PC-3 (cell line): ENCODE data around the gene S100PBP. TPM values are rescaled to one million over a fixed set of nuclear protein-coding genes. Genes with fewer than 3 reads are reported as not detected.

Experiments
- ATAC-seq: fragments of 200-7000 bp; cut with Tn5 transposase; 2 replicates; pipeline ENCODE4 v1.9.1; 2020; ENCODE audit warnings: mild to moderate bottlenecking, moderate library complexity
- BruUV-seq: library from RNA; stranded (reverse); fragments of 400-500 nt; replicated peaks from 2 replicates; lab custom pipeline; 2021; lab: Mats Ljungman, UMichigan
- CTCF ChIA-PET: fragments of 300-600 bp; sonication (Branson Sonifier 250); formaldehyde crosslinking; loops from one replicate; lab custom pipeline; 2022; ENCODE audit warnings: antibody characterized with exemption; lab: Charles Lee
- POLR2A ChIA-PET: fragments of 300-600 bp; sonication (Branson Sonifier 250); formaldehyde crosslinking; loops from one replicate; lab custom pipeline; 2022; ENCODE audit warnings: antibody characterized with exemption; ENCODE audit not compliant: unreplicated experiment; lab: Charles Lee
- DNase-seq: peaks from one replicate; pipeline ENCODE4 v3.0.0-alpha.2; 2015
- H2AFZ ChIP-seq: fragments of 300-600 bp; sonication (generic); 2 replicates; pipeline ENCODE4 v1.6.0; 2016; ENCODE audit warnings: antibody characterized with exemption, low read length
- H3F3A ChIP-seq: fragments of 300-600 bp; sonication (generic); one replicate; pipeline ENCODE4 v1.6.0; 2017; ENCODE audit warnings: antibody characterized with exemption, low read length, control low read depth, mild to moderate bottlenecking; ENCODE audit not compliant: unreplicated experiment
- H3K27ac ChIP-seq: fragments of 300-600 bp; sonication (generic); 2 replicates; pipeline ENCODE4 v1.5.1; 2016; ENCODE audit warnings: mild to moderate bottlenecking, low read length
- H3K27me3 ChIP-seq: fragments of 300-600 bp; sonication (generic); 2 replicates; pipeline ENCODE4 v1.6.1; 2016; ENCODE audit warnings: low read length, mixed read lengths
- H3K36me3 ChIP-seq: fragments of 300-600 bp; sonication (generic); 2 replicates; pipeline ENCODE4 v1.6.1; 2016; ENCODE audit warnings: low read depth, mixed run types, low read length, mixed read lengths
- H3K4me1 ChIP-seq: fragments of 300-600 bp; sonication (generic); 2 replicates; pipeline ENCODE4 v1.5.1; 2016; ENCODE audit warnings: low read length; ENCODE audit not compliant: insufficient read depth
- H3K4me2 ChIP-seq: fragments of 300-600 bp; sonication (generic); 2 replicates; pipeline ENCODE4 v1.6.0; 2016; ENCODE audit warnings: low read length
- H3K4me3 ChIP-seq: fragments of 300-600 bp; sonication (generic); 2 replicates; pipeline ENCODE4 v1.5.1; 2016; ENCODE audit warnings: mild to moderate bottlenecking, low read length, mixed read lengths
- H3K79me2 ChIP-seq: fragments of 300-600 bp; sonication (generic); 2 replicates; pipeline ENCODE4 v1.6.1; 2017; ENCODE audit warnings: low read length, mixed read lengths
- H3K9ac ChIP-seq: fragments of 300-600 bp; sonication (generic); 2 replicates; pipeline ENCODE4 v1.6.0; 2016; ENCODE audit warnings: mild to moderate bottlenecking, low read length
- H3K9me2 ChIP-seq: fragments of 300-600 bp; sonication (generic); replicated peaks from 2 replicates; pipeline ENCODE4 v1.6.1; 2016; ENCODE audit warnings: mixed run types, low read length, mixed read lengths
- H3K9me3 ChIP-seq: fragments of 300-600 bp; sonication (generic); 2 replicates; pipeline ENCODE4 v1.6.1; 2016; ENCODE audit warnings: low read length, mixed read lengths
- H4K20me1 ChIP-seq: fragments of 300-600 bp; sonication (generic); 2 replicates; pipeline ENCODE4 v1.6.1; 2016; ENCODE audit warnings: low read length, mixed read lengths
- EZH2 ChIP-seq: fragments of 300-600 bp; sonication (generic); IDR thresholded peaks from one replicate; pipeline ENCODE4 v1.6.1; 2017; ENCODE audit warnings: antibody characterized with exemption, mild to moderate bottlenecking, low read length; ENCODE audit not compliant: unreplicated experiment
- EZH2phosphoT487 ChIP-seq: fragments of 300-600 bp; sonication (generic); IDR thresholded peaks from 2 replicates; pipeline ENCODE4 v1.6.1; 2018; ENCODE audit warnings: mild to moderate bottlenecking, antibody characterized with exemption, low read length, borderline replicate concordance
- intact Hi-C: fragments of 100-400 bp; cut with micrococcal nuclease; formaldehyde crosslinking; loops from 2 replicates; pipeline ENCODE4 v1.9.0; 2023
- total RNA-seq: library from RNA; depleted of rRNA; stranded (reverse); fragments of >200 nt; gene quantifications from 2 replicates; pipeline ENCODE4 v1.2.3, GENCODE V29; 2014
- TF ChIP-seq, protein P1 (sequence below): fragments of 300-600 bp; sonication (generic); conservative IDR thresholded peaks from 2 replicates; pipeline ENCODE4 v1.5.1; 2017; ENCODE audit warnings: antibody characterized with exemption, low read depth, mild to moderate bottlenecking, low read length

The S100PBP gene
- total RNA-seq, 1 experiment from 2014 or later = 13.2 TPM

DNA sequence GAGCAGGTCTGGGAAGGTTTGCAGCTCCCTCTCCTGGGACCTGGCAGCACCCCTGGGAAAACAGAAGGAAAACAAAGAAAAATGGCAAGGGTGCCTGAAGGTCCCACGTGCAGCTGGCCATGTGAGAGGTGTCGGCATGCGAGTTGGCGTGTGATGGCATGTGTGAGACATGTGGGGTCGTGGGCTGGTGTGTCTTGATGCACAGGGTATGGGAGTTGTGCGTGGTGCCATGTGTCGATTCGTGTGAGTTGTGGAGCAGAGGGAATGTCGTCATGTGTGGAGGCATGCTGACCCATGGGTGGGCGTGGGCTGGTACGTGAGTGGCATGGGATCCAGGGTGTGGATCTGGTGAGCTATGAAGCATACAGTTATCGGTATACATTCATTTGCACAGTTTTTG lies 70.2 kb downstream of the S100PBP start:
- Histone ChIP-seq H3F3A (no peaks in the 10 kb centered on the region), H3K4me3 (no peak overlapping the region), H3K27ac (no peak overlapping the region), H3K9me3 (no peaks in the 10 kb centered on the region), H3K9me2 (no peaks in the 10 kb centered on the region), H3K36me3 (no peaks in the 10 kb centered on the region), H3K4me2 (no peak overlapping the region), H3K27me3 (no peaks in the 10 kb centered on the region), H3K9ac (no peak overlapping the region), H3K4me1 (no peaks in the 10 kb centered on the region), H3K79me2 (no peaks in the 10 kb centered on the region), H4K20me1 (no peaks in the 10 kb centered on the region), H2AFZ (no peak overlapping the region)
- CTCF ChIA-PET = no interaction called here
- intact Hi-C loops = no loop called here
- BruUV-seq = no TSS peak
- POLR2A ChIA-PET = no interaction called here
- ATAC-seq = no peak
- TF ChIP-seq EZH2phosphoT487 (no peak), EZH2 (no peak)
- TF ChIP-seq, protein P1, sequence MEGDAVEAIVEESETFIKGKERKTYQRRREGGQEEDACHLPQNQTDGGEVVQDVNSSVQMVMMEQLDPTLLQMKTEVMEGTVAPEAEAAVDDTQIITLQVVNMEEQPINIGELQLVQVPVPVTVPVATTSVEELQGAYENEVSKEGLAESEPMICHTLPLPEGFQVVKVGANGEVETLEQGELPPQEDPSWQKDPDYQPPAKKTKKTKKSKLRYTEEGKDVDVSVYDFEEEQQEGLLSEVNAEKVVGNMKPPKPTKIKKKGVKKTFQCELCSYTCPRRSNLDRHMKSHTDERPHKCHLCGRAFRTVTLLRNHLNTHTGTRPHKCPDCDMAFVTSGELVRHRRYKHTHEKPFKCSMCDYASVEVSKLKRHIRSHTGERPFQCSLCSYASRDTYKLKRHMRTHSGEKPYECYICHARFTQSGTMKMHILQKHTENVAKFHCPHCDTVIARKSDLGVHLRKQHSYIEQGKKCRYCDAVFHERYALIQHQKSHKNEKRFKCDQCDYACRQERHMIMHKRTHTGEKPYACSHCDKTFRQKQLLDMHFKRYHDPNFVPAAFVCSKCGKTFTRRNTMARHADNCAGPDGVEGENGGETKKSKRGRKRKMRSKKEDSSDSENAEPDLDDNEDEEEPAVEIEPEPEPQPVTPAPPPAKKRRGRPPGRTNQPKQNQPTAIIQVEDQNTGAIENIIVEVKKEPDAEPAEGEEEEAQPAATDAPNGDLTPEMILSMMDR = no peak
- no peak for DNase-seq

DNA sequence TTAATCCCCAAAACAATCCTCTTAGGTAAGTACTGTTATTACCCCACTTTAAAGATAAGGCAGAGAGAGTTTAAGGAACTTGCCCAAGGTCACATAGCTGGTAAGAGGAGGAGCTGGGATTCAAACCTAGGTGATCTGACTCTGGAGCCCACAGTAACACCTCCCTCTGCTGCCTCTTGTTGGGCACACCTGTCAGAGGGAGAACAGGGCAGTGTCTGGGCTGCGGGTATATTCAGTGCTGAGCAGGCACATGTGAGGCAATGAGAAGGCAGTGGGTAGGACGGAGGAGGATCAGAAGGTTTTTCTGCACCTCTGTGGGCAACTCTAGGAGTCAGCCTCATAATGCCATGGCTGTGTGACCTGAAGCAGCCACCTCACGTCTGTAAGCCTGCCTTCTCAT lies 70.7 kb downstream of the S100PBP start:
- no peak overlapping the region for H3K9ac ChIP-seq
- H3K27ac ChIP-seq = no peak overlapping the region
- no peaks in the 10 kb centered on the region for H3F3A ChIP-seq
- no TSS peak for BruUV-seq
- H3K4me3 ChIP-seq = no peak overlapping the region
- CTCF ChIA-PET = no interaction called here
- H3K9me3 ChIP-seq = no peaks in the 10 kb centered on the region
- no peaks in the 10 kb centered on the region for H4K20me1 ChIP-seq
- H3K4me2 ChIP-seq = no peak overlapping the region
- no peak for ATAC-seq
- no peaks in the 10 kb centered on the region for H3K27me3 ChIP-seq
- no peaks in the 10 kb centered on the region for H3K36me3 ChIP-seq
- TF ChIP-seq EZH2phosphoT487 (no peak), EZH2 (no peak)
- TF ChIP-seq, protein P1 = no peak
- no peaks in the 10 kb centered on the region for H3K79me2 ChIP-seq
- H2AFZ ChIP-seq = no peak overlapping the region
- intact Hi-C loops = no loop called here
- POLR2A ChIA-PET = interaction anchor here (0.6 kb wide), 1 partner anchor 52 kb away, joined by 4 read pairs; no protein-coding TSS in a partner anchor
- DNase-seq = no peak
- no peaks in the 10 kb centered on the region for H3K9me2 ChIP-seq
- H3K4me1 ChIP-seq = no peaks in the 10 kb centered on the region

DNA sequence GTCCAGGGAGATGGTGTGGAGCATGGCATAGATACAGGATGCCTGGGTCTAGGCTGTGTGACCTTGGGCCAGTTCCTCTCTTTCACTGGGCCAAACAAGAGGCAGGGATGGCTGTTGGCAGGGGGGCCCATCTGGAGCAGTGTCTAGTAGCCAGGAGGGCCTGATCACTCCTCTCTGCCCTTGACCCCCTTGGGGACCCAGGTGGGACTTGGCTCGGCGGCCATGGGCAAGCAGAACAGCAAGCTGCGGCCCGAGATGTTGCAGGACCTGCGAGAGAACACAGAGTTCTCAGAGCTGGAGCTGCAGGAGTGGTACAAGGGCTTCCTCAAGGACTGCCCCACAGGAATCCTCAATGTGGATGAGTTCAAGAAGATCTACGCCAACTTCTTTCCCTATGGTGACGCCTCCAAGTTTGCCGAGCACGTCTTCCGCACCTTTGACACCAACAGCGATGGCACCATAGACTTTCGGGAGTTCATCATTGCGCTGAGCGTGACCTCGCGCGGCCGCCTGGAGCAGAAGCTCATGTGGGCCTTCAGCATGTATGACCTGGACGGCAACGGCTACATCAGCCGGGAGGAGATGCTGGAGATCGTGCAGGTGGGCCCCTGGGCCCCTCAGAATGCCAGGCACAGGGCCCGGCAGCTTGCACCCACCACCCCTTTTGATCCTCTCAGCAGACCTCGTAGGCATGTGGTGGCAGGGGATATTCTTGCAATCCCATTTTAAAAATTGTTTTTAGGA lies 71.4 kb downstream of the S100PBP start:
- Histone ChIP-seq H3F3A (no peaks in the 10 kb centered on the region), H3K4me1 (no peaks in the 10 kb centered on the region), H3K36me3 (no peaks in the 10 kb centered on the region), H3K4me3 (no peak overlapping the region), H3K4me2 (no peak overlapping the region), H3K9me3 (no peaks in the 10 kb centered on the region), H2AFZ (no peak overlapping the region), H3K79me2 (no peaks in the 10 kb centered on the region), H3K27me3 (no peaks in the 10 kb centered on the region), H3K9ac (no peak overlapping the region), H4K20me1 (no peaks in the 10 kb centered on the region), H3K27ac (no peak overlapping the region), H3K9me2 (no peaks in the 10 kb centered on the region)
- no TSS peak for BruUV-seq
- POLR2A ChIA-PET = interaction anchor here (0.6 kb wide), 1 partner anchor 52 kb away, joined by 4 read pairs; no protein-coding TSS in a partner anchor
- TF ChIP-seq EZH2 = no peak
- TF ChIP-seq, protein P1 = no peak
- TF ChIP-seq EZH2phosphoT487 = no peak
- no peak for ATAC-seq
- intact Hi-C loops = no loop called here
- DNase-seq = no peak
- CTCF ChIA-PET = no interaction called here
